Measurements from ENCODE around the gene SPECC1L. TPM values are rescaled to one million over a fixed set of nuclear protein-coding genes. Genes with fewer than 3 reads are reported as not detected.

Gene SPECC1L
- total RNA-seq, 1 donor from 2014 or later, result 29.9 TPM

GRCh38 chr22:24428751-24429410 is 158.2 kb downstream of the SPECC1L start:
- H3K36me3 ChIP-seq (ENCODE audit: control insufficient read depth, insufficient read depth, low read length), result no peaks in the 10 kb centered on the region
- no peak for TF ChIP-seq CTCF (IDR thresholded peaks at IDR 0.05; ENCODE audit: insufficient read depth, low read length, poor library complexity, severe bottlenecking)
- no peak overlapping the region for H3K4me3 ChIP-seq (ENCODE audit: low read depth, low read length)
- DNase-seq (ENCODE audit: low read depth), result no peak
- H3K27me3 ChIP-seq (ENCODE audit: control insufficient read depth, insufficient read depth, low read length), result peaks cover 28% of the 10 kb centered on the region

GRCh38 chr22:24429411-24430365 is 159.1 kb downstream of the SPECC1L start:
- no peak for DNase-seq (ENCODE audit: low read depth)
- TF ChIP-seq CTCF (IDR thresholded peaks at IDR 0.05; ENCODE audit: insufficient read depth, low read length, poor library complexity, severe bottlenecking), result no peak
- H3K36me3 ChIP-seq (ENCODE audit: control insufficient read depth, insufficient read depth, low read length), result no peaks in the 10 kb centered on the region
- peaks cover 20% of the 10 kb centered on the region for H3K27me3 ChIP-seq (ENCODE audit: control insufficient read depth, insufficient read depth, low read length)
- no peak overlapping the region for H3K4me3 ChIP-seq (ENCODE audit: low read depth, low read length)

GRCh38 chr22:24430431-24431308 is 160.0 kb downstream of the SPECC1L start:
- no peak for DNase-seq (ENCODE audit: low read depth)
- Histone ChIP-seq H3K4me3 (ENCODE audit: low read depth, low read length) (no peak overlapping the region), H3K27me3 (ENCODE audit: control insufficient read depth, insufficient read depth, low read length) (peaks cover 10% of the 10 kb centered on the region), H3K36me3 (ENCODE audit: control insufficient read depth, insufficient read depth, low read length) (no peaks in the 10 kb centered on the region)
- no peak for TF ChIP-seq CTCF (IDR thresholded peaks at IDR 0.05; ENCODE audit: insufficient read depth, low read length, poor library complexity, severe bottlenecking)

GRCh38 chr22:24431309-24432034 is 160.8 kb downstream of the SPECC1L start:
- DNase-seq (ENCODE audit: low read depth), result no peak
- Histone ChIP-seq H3K27me3 (ENCODE audit: control insufficient read depth, insufficient read depth, low read length) (peaks cover 3% of the 10 kb centered on the region), H3K4me3 (ENCODE audit: low read depth, low read length) (no peak overlapping the region), H3K36me3 (ENCODE audit: control insufficient read depth, insufficient read depth, low read length) (no peaks in the 10 kb centered on the region)
- no peak for TF ChIP-seq CTCF (IDR thresholded peaks at IDR 0.05; ENCODE audit: insufficient read depth, low read length, poor library complexity, severe bottlenecking)
